ENCODE data around the gene DSCAML1.

The DSCAML1 gene

GRCh38 chr11:117627259-117627658 is 169.8 kb downstream of the DSCAML1 start:
- in situ Hi-C loops (cut with MboI; ENCODE audit: low sequenced_read_pairs) = no loop called here

- in situ Hi-C loops (cut with MboI; ENCODE audit: low sequenced_read_pairs) = no loop called here
Measured at GRCh38 chr11:117626576-117626975, 170.4 kb downstream of the DSCAML1 start.

GRCh38 chr11:117625237-117625636 is 171.8 kb downstream of the DSCAML1 start:
- in situ Hi-C loops (cut with MboI; ENCODE audit: low sequenced_read_pairs) = no loop called here

GRCh38 chr11:117623831-117624271 is 173.2 kb downstream of the DSCAML1 start:
- in situ Hi-C loops (cut with MboI; ENCODE audit: low sequenced_read_pairs) = no loop called here

- in situ Hi-C loops (cut with MboI; ENCODE audit: low sequenced_read_pairs) = no loop called here
Measured at GRCh38 chr11:117621226-117621625, 175.8 kb downstream of the DSCAML1 start.

- in situ Hi-C loops (cut with MboI; ENCODE audit: low sequenced_read_pairs) = no loop called here
Measured at GRCh38 chr11:117620659-117621058, 176.4 kb downstream of the DSCAML1 start.

- in situ Hi-C loops (cut with MboI; ENCODE audit: low sequenced_read_pairs) = no loop called here
Measured at GRCh38 chr11:117620086-117620485, 176.9 kb downstream of the DSCAML1 start.

GRCh38 chr11:117619661-117620060 is 177.4 kb downstream of the DSCAML1 start:
- in situ Hi-C loops (cut with MboI; ENCODE audit: low sequenced_read_pairs) = no loop called here

- in situ Hi-C loops (cut with MboI; ENCODE audit: low sequenced_read_pairs) = no loop called here
Measured at GRCh38 chr11:117618982-117619355, 178.0 kb downstream of the DSCAML1 start.

- in situ Hi-C loops (cut with MboI; ENCODE audit: low sequenced_read_pairs) = no loop called here
Measured at GRCh38 chr11:117618302-117618981, 178.6 kb downstream of the DSCAML1 start.

- in situ Hi-C loops (cut with MboI; ENCODE audit: low sequenced_read_pairs) = no loop called here
Measured at GRCh38 chr11:117616979-117617378, 180.0 kb downstream of the DSCAML1 start.

- in situ Hi-C loops (cut with MboI; ENCODE audit: low sequenced_read_pairs) = no loop called here
Measured at GRCh38 chr11:117614728-117615127, 182.3 kb downstream of the DSCAML1 start.

GRCh38 chr11:117613521-117613920 is 183.5 kb downstream of the DSCAML1 start:
- in situ Hi-C loops (cut with MboI; ENCODE audit: low sequenced_read_pairs) = no loop called here

- in situ Hi-C loops (cut with MboI; ENCODE audit: low sequenced_read_pairs) = no loop called here
Measured at GRCh38 chr11:117612177-117612576, 184.8 kb downstream of the DSCAML1 start.

GRCh38 chr11:117610901-117611300 is 186.1 kb downstream of the DSCAML1 start:
- in situ Hi-C loops (cut with MboI; ENCODE audit: low sequenced_read_pairs) = no loop called here

GRCh38 chr11:117610045-117610444 is 187.0 kb downstream of the DSCAML1 start:
- in situ Hi-C loops (cut with MboI; ENCODE audit: low sequenced_read_pairs) = no loop called here

- in situ Hi-C loops (cut with MboI; ENCODE audit: low sequenced_read_pairs) = no loop called here
Measured at GRCh38 chr11:117607449-117607848, 189.6 kb downstream of the DSCAML1 start.

GRCh38 chr11:117606790-117607189 is 190.2 kb downstream of the DSCAML1 start:
- in situ Hi-C loops (cut with MboI; ENCODE audit: low sequenced_read_pairs) = no loop called here

GRCh38 chr11:117606211-117606610 is 190.8 kb downstream of the DSCAML1 start:
- in situ Hi-C loops (cut with MboI; ENCODE audit: low sequenced_read_pairs) = no loop called here

GRCh38 chr11:117605331-117605730 is 191.7 kb downstream of the DSCAML1 start:
- in situ Hi-C loops (cut with MboI; ENCODE audit: low sequenced_read_pairs) = no loop called here

GRCh38 chr11:117604336-117604995 is 192.6 kb downstream of the DSCAML1 start:
- in situ Hi-C loops (cut with MboI; ENCODE audit: low sequenced_read_pairs) = no loop called here

- in situ Hi-C loops (cut with MboI; ENCODE audit: low sequenced_read_pairs) = no loop called here
Measured at GRCh38 chr11:117603932-117604331, 193.1 kb downstream of the DSCAML1 start.
